ENCODE measurements around the gene ZNF394.

Gene ZNF394

DNA sequence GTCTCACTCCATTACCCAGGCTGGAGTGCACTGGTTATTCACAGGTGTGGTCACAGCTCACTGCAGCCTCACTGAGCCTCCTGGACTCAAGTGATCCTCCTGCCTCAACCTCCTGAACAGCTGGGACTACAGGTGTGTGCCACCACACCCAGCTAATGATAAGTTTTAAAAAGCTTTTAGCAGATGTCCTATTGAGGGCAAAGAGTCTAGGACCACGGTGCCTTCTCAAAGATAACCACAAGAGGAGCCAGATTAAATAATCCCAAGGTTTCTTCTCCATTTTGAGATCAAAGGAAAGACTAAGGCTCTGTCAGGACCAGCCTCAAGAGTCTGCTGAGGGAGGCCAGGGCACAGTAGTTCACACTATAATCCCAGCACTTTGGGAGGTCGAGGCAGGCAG, 38.9 kb downstream of the ZNF394 start:
- DNase-seq (ENCODE audit: low read depth): no peak
- TF ChIP-seq, protein P1, sequence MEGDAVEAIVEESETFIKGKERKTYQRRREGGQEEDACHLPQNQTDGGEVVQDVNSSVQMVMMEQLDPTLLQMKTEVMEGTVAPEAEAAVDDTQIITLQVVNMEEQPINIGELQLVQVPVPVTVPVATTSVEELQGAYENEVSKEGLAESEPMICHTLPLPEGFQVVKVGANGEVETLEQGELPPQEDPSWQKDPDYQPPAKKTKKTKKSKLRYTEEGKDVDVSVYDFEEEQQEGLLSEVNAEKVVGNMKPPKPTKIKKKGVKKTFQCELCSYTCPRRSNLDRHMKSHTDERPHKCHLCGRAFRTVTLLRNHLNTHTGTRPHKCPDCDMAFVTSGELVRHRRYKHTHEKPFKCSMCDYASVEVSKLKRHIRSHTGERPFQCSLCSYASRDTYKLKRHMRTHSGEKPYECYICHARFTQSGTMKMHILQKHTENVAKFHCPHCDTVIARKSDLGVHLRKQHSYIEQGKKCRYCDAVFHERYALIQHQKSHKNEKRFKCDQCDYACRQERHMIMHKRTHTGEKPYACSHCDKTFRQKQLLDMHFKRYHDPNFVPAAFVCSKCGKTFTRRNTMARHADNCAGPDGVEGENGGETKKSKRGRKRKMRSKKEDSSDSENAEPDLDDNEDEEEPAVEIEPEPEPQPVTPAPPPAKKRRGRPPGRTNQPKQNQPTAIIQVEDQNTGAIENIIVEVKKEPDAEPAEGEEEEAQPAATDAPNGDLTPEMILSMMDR (conservative IDR thresholded peaks at IDR 0.05; ENCODE audit: control insufficient read depth, insufficient read depth, low read depth, low read length): peak; percentile 9
- H3K4me3 ChIP-seq (ENCODE audit: control insufficient read depth, low read depth, low read length): no peak overlapping the region

DNA sequence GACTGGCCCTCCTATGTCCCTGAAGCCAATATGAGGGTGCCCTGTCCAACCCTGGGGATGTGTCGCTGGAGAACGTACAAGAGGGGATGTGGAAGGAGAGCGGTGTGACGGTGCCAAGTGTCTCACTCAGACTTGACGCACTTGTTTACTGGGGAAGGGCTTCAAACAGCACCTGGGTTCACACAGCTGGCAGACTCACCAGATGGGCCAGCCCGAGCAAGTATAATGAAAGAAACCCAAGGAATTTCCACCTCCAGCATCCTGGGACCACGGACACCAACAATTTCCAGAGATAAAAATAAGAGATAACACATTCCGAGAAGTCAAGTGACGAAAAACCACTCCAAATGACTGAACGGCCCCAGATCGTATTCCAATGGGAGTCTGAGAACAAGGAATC, 39.4 kb downstream of the ZNF394 start:
- no peak overlapping the region for H3K4me3 ChIP-seq (ENCODE audit: control insufficient read depth, low read depth, low read length)
- no peak for DNase-seq (ENCODE audit: low read depth)
- TF ChIP-seq, protein P1 (conservative IDR thresholded peaks at IDR 0.05; ENCODE audit: control insufficient read depth, insufficient read depth, low read depth, low read length): no peak

DNA sequence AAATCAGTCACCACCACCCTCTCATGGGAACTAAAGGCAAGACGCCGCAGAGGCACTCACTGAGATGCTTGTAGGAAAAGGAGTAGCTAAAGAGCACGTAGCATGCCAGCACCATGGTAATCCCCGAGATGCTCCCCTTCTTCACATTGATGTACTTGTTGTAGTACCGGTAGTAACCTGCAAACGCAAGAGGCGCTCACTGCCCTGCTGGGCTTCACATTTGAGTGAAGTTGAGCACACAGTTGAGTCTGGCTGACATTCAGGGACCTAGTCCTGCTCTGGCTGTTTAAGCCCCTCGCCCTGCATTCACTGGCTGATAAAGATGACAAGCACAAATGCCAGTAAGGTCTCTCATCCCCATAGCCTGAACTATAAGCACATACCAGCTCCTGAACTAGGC, 41.0 kb downstream of the ZNF394 start:
- no peak overlapping the region for H3K4me3 ChIP-seq (ENCODE audit: control insufficient read depth, low read depth, low read length)
- DNase-seq (ENCODE audit: low read depth): peak; percentile 44
- TF ChIP-seq, protein P1 (conservative IDR thresholded peaks at IDR 0.05; ENCODE audit: control insufficient read depth, insufficient read depth, low read depth, low read length): peak; percentile 47

DNA sequence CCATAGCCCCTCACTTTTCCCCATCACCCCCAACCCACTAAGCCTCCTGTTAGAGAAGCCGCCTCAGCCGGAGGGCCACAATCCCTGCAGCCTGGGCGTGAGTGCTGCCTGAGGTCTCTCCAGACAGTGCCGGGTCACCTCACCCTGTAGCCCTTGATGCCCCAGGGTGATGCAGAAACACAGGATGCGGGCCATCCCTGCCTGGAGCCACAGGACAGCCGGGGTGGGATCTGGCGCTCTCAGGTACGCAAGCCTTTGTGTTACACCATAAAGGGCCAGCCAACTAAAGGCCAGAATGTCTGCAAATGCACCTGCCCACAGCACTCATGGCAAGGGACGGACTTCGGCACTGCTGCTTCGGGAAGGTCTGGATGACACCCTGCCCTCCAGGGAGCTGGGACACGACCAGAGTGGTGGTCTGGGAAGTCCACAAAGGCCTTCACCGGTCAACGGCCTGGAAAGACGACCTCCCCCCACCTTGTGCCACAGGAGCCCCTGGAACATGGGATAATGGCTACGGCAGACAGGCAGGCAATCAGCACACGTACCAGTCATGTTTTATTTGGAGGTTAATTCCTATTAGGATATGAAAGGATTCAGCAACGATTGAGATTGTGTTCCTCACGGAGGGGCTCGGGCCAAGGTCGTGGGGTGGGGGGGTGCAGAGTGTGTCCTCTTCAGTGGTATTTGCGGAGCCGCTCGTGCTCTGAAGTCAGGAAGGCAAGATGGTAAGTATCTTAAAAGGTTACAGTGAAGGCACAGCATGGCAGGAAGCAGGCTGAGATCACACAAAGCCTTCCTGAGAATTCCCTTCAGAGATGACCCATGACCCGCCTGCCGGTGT, 42.2 kb downstream of the ZNF394 start:
- H3K4me3 ChIP-seq (ENCODE audit: control insufficient read depth, low read depth, low read length): no peak overlapping the region
- TF ChIP-seq, protein P1 (conservative IDR thresholded peaks at IDR 0.05; ENCODE audit: control insufficient read depth, insufficient read depth, low read depth, low read length): no peak
- DNase-seq (ENCODE audit: low read depth): no peak

DNA sequence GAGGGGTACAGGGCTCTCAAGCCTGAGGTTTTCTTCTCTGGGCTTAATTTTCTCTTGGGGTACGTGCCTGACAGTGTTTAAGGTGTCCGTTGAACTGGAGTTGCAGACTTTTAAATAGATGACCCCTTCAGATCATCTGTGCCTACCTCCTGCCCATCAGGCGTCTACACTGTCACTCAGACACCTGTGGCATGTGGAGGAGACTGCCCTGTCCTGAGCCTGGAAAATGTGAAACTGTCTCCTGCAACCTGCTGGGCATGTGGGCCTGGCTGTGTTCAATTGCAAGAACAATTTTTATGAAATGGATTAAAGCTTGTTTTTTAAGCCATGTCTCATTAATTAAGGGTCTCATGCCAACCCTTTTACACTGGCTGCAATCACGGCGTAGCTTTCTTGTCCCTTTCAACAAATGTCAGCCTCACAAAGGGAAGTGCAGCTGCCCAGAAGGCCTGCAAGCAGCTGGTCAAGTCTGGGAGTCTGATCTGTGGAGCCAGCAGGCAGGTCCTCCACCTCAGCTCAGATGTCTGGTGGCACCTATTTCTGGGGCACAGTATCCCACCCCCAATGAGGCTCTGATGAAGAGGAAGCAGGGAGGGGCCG, 42.9 kb downstream of the ZNF394 start:
- H3K4me3 ChIP-seq (ENCODE audit: control insufficient read depth, low read depth, low read length): no peak overlapping the region
- TF ChIP-seq, protein P1 (conservative IDR thresholded peaks at IDR 0.05; ENCODE audit: control insufficient read depth, insufficient read depth, low read depth, low read length): no peak

DNA sequence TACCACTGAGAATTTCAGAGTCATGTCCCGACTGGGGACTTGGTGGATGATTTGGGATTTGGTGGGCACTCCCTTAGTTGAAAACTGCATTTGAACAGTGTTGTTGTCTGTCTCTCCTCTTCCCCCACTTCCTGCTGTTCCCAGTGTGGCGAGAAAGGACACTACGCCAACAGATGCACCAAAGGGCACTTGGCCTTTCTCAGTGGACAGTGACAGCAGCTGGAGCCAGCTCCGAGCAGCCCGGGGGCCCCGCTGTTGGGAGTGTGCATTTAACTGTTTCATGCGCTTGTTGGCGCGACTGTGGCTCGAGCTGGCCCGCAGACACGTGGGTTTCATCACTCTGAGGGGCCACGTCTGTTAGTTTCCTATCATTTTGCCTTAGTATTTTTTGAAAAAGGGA, 43.8 kb downstream of the ZNF394 start:
- TF ChIP-seq, protein P1 (conservative IDR thresholded peaks at IDR 0.05; ENCODE audit: control insufficient read depth, insufficient read depth, low read depth, low read length): no peak
- no peak overlapping the region for H3K4me3 ChIP-seq (ENCODE audit: control insufficient read depth, low read depth, low read length)
- DNase-seq (ENCODE audit: low read depth): no peak

More for the DNA sequence above, 42.9 kb downstream of the ZNF394 start:
- DNase-seq (ENCODE audit: low read depth): no peak
